ENCODE measurements around the gene BACH1.

GRCh38 chr21:29326914-29327554 lies 28.3 kb downstream of the BACH1 start:
- TF ChIP-seq SIN3A (IDR thresholded peaks at IDR 0.05; ENCODE audit: low read depth, low read length) = no peak
- no peak for TF ChIP-seq TAF1 (IDR thresholded peaks at IDR 0.05; ENCODE audit: borderline replicate concordance, low read depth, low read length)
- TF ChIP-seq EZH2 (IDR thresholded peaks at IDR 0.05; ENCODE audit: borderline replicate concordance, control insufficient read depth, low read depth, low read length) = no peak
- TF ChIP-seq RELA (IDR thresholded peaks at IDR 0.05; ENCODE audit: borderline replicate concordance, partially characterized antibody) = no peak
- no peak for TF ChIP-seq SMC3 (IDR thresholded peaks at IDR 0.05; ENCODE audit: borderline replicate concordance, low read length)
- TF ChIP-seq YY1 (IDR thresholded peaks at IDR 0.05; ENCODE audit: low read depth, low read length) = no peak

All from GM12878 (cell line).